HG03139 (cell line): ENCODE data around the gene PSMB3.
"Not testable (repeated sequence)": the region's sequence is repeated elsewhere in the genome, so short reads cannot be mapped to it uniquely, and the experiment has no call there.

Source experiments
- ATAC-seq: cut with Tn5 transposase; IDR thresholded peaks from one replicate; pipeline ENCODE4 v1.9.1; 2021; ENCODE audit not compliant: unreplicated experiment

Gene PSMB3

GRCh38 chr17:38715216-38715943 is 37.2 kb upstream of the PSMB3 start:
- no peak for ATAC-seq

DNA sequence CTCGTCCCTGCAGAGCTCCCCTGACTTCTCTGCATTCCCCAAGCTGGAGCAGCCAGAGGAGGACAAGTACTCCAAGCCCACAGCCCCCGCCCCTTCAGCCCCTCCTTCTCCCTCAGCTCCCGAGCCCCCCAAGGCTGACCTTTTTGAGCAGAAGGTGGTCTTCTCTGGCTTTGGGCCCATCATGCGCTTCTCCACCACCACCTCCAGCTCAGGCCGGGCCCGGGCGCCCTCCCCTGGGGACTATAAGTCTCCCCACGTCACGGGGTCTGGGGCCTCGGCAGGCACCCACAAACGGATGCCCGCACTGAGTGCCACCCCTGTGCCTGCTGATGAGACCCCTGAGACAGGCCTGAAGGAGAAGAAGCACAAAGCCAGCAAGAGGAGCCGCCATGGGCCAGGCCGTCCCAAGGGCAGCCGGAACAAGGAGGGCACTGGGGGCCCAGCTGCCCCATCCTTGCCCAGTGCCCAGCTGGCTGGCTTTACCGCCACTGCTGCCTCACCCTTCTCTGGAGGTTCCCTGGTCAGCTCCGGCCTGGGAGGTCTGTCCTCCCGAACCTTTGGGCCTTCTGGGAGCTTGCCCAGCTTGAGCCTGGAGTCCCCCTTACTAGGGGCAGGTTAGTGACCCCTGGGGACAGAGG is 36.1 kb upstream of the PSMB3 start:
- no peak for ATAC-seq

- ATAC-seq = no peak
These were observed 35.3 kb upstream of the PSMB3 start for GRCh38 chr17:38717139-38717745.

DNA sequence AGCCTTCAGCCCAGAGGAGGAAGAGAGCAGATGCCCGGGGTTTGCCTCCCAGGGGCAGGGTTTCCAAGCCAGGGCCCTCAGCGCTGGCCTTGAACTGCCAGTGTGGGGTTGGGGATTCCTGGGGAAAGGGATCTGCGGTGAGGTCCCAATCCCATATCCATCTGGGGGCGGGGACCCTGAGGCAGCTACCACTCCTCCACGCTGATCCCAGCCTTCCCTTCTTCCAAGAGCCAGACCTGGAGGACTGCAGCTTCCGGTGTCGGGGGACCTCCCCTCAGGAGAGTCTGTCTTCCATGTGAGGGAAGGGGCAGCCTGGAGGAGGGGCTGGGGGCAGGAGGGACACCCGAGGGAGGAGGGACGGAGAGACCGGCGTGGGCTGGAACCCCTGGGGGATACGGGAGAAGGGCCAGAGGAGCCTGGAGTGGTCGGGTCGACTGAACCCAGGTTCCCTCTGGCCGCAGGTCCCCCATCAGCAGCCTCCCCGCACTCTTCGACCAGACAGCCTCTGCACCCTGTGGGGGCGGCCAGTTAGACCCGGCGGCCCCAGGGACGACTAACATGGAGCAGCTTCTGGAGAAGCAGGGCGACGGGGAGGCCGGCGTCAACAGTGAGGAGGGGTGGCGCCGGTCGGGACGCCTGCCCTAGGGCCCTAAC is 33.1 kb upstream of the PSMB3 start:
- no peak for ATAC-seq

- no peak for ATAC-seq
These were observed 32.4 kb upstream of the PSMB3 start for GRCh38 chr17:38719943-38720641.

- no peak for ATAC-seq
These were observed 31.6 kb upstream of the PSMB3 start for GRCh38 chr17:38720941-38721340.

- ATAC-seq = no peak
These were observed 30.7 kb upstream of the PSMB3 start for GRCh38 chr17:38721802-38722201.

- no peak for ATAC-seq
These were observed 28.1 kb upstream of the PSMB3 start for GRCh38 chr17:38724337-38724988.

GRCh38 chr17:38725066-38725465 is 27.5 kb upstream of the PSMB3 start:
- no peak for ATAC-seq

DNA sequence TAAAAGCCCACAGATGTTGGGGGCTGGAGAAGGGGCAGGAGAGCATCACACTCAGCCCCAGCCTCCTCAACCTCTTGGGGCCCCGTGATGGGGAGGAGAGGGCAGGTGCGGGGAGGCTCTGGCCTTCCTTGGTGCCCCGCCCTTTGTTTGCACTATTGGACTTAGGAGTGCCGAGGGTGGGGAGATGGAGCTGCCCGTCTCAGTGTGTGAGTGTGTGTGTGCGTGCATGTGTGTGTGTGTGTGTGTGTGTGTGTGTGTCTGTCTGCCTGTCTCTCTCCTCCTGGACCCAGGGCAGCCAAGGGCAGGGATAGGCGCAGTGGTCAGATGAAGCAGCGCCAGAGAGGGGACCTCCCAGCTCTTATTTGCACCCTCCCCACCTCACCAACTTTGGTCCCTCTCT is 26.4 kb upstream of the PSMB3 start:
- not testable (repeated sequence) for ATAC-seq

DNA sequence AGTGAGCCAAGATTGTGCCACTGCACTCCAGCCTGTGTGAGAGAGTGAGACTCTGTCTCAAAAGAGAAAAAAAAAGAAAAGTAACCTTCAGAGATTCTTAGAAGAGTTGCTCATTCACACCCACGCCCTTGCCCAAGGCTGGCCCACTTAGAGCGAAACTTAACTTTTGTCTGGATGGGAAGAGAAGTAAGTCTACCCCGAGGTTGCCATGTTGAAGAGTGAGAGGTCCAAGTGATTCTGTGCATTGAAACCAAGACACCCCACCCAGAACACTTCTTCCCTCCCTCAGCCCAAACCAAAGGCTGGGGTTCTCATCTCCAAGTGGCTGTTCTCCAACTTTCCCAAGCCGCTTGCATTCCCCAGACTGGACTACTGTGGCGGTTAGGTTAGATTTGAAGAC is 24.8 kb upstream of the PSMB3 start:
- ATAC-seq = no peak

GRCh38 chr17:38728290-38728831 is 24.2 kb upstream of the PSMB3 start:
- no peak for ATAC-seq

GRCh38 chr17:38729368-38729885 is 23.1 kb upstream of the PSMB3 start:
- ATAC-seq = no peak

GRCh38 chr17:38729886-38730525 is 22.5 kb upstream of the PSMB3 start, which contains the start of gene CISD3:
Gene CISD3 (plus strand): TSS chr17:38730341. CDS start chr17:38730359, 18 bp downstream.
- ATAC-seq = peak; percentile 79

DNA sequence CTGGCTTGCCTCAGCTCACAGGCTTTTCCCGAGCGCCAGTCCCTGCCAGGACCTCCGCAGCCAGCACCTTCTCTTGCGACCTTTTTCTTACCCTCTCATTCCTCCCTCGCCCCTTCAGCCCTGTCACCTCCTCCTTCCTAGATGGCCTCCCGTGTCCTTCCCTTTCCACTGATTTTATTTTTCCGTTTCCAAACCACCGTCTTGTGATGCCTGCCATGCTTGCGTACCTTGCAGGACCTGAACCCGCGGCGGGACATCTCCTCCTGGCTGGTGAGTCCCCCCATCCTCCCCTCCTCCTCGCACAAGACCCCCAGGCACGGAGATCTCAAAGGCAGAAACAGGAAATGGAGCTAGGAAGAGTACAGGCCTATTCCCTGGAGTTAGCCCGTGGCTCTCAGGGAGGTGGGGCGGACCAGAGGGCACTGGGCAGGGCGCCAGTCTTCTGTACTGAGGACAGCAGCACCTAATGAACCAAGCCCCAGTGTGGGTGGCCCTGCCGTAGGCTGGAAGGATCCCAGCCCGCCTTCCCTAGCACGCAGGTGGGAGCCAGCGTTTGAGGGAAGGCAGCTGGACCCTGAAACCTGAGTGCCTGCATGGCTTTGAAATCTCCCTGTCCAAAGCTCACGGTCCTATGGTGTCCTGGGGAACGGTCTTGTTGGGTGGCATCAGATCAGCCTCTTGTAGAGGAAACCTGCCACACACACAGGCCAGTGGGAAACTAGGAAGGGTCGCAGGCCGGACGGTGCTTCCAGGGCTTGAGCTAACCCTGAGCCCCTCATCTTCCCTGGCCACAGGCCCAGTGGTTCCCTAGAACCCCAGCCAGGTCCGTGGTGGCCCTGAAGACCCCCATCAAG is 21.8 kb upstream of the PSMB3 start:
- ATAC-seq = no peak

DNA sequence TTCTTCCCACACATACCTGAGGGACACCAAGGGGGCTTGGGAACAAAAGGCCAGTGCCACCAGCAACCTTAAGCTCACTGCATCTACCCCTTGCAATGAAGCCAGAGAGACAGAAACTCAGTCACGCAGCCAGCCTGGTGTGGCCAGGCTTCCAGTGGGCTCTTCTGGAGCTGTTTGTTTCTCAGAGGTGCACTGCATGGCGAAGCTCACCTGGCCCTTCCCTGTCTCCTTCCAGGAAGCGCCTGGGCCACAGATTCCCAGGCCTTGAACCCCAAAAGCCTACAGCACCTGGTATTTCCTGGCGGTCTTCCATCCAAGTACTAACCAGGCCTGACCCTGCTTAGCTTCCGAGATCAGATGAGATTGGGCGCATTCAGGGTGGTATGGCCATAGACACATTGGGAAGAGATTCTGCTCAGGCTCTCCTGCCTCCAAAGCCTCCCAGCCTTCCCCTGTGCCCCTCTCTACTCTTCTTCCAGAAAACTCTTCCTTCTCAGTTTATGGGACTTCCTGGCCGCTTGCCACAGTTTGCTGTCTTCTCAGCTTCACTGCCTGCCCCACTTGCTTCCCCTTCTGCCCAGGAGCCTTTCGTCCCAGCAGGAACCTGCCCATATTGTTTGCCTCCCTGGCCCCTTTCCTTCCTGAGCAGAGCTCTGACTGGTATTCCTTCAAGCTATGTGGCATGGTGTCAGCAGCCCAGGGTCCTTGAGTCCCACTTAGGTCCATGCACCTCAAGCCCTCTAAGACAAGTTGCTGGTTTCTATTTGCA is 20.8 kb upstream of the PSMB3 start:
- ATAC-seq = no peak

DNA sequence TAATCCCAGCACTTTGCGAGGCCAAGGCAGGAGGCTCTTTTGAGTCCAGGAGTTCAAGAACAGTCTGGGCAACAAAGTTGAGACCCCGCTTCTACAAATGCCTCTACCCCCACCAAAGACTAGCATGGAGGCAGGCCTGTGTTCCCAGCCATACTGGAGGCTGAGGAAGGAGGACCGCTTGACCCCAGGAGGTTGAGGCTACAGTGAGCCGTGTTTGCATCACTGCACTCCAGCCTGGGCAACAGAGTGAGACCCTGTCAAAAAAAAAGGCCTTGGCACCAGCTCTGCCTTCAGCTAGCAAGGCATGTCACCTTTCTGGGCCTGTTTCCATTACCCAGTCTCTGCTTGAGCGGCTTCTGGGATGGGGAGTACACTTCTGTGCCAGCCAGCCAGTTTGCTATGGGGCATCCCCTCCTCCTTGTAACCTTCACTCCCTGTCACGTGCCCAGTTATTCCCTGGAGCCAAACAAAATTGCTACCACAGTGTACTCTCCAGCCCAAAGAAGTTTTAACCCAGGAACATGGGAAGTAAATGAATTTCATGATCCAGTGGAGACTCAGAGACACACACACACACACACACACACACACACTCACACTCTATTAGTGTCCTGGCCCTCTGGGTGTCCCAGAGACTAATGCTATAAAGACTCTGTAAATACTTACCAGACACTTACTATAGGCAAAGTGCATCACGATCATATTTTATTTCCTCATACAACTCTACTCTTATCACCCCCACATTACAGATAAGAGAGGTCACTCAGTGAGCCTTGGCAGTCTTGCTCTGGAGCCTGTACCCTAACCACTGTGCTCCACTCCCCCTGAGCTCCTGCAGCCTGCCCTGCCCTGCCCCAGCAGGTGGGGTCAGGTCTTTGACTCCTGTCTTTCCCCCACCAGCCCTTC is 19.9 kb upstream of the PSMB3 start:
- no peak for ATAC-seq
